Measurements from ENCODE around the gene ROR2.

Gene ROR2

GRCh38 chr9:91740701-91741100 is 209.3 kb downstream of the ROR2 start:
- H3K27me3 ChIP-seq (replicated peaks; ENCODE audit: control insufficient read depth, insufficient read depth, low read length): no peaks in the 10 kb centered on the region
- H3K9me3 ChIP-seq (ENCODE audit: control insufficient read depth, low read length): no peaks in the 10 kb centered on the region
- DNase-seq (ENCODE audit: low read depth): peak; percentile 53
- no peaks in the 10 kb centered on the region for H3K36me3 ChIP-seq (ENCODE audit: control insufficient read depth, insufficient read depth, low read length, severe bottlenecking)
- no peak overlapping the region for H3K9ac ChIP-seq (ENCODE audit: low read length)
- H3K4me1 ChIP-seq (ENCODE audit: control insufficient read depth, insufficient read depth, low read length): peaks cover 9% of the 10 kb centered on the region
- H3K4me3 ChIP-seq (ENCODE audit: low read length): no peak overlapping the region

- no peak overlapping the region for H3K4me3 ChIP-seq (ENCODE audit: low read length)
- no peaks in the 10 kb centered on the region for H3K36me3 ChIP-seq (ENCODE audit: control insufficient read depth, insufficient read depth, low read length, severe bottlenecking)
- no peak for DNase-seq (ENCODE audit: low read depth)
- H3K9me3 ChIP-seq (ENCODE audit: control insufficient read depth, low read length): no peaks in the 10 kb centered on the region
- no peaks in the 10 kb centered on the region for H3K27me3 ChIP-seq (replicated peaks; ENCODE audit: control insufficient read depth, insufficient read depth, low read length)
- H3K4me1 ChIP-seq (ENCODE audit: control insufficient read depth, insufficient read depth, low read length): peaks cover 19% of the 10 kb centered on the region
- no peak overlapping the region for H3K9ac ChIP-seq (ENCODE audit: low read length)
These were observed 213.0 kb downstream of the ROR2 start for GRCh38 chr9:91736898-91737601.

- H3K27me3 ChIP-seq (replicated peaks; ENCODE audit: control insufficient read depth, insufficient read depth, low read length): no peaks in the 10 kb centered on the region
- no peaks in the 10 kb centered on the region for H3K36me3 ChIP-seq (ENCODE audit: control insufficient read depth, insufficient read depth, low read length, severe bottlenecking)
- H3K9ac ChIP-seq (ENCODE audit: low read length): no peak overlapping the region
These were observed 213.7 kb downstream of the ROR2 start for GRCh38 chr9:91736311-91736710.

GRCh38 chr9:91735049-91735448 is 215.0 kb downstream of the ROR2 start:
- no peak overlapping the region for H3K4me3 ChIP-seq (ENCODE audit: low read length)
- no peaks in the 10 kb centered on the region for H3K9me3 ChIP-seq (ENCODE audit: control insufficient read depth, low read length)
- DNase-seq (ENCODE audit: low read depth): no peak
- H3K4me1 ChIP-seq (ENCODE audit: control insufficient read depth, insufficient read depth, low read length): peaks cover 10% of the 10 kb centered on the region
- H3K36me3 ChIP-seq (ENCODE audit: control insufficient read depth, insufficient read depth, low read length, severe bottlenecking): no peaks in the 10 kb centered on the region
- no peaks in the 10 kb centered on the region for H3K27me3 ChIP-seq (replicated peaks; ENCODE audit: control insufficient read depth, insufficient read depth, low read length)
- no peak overlapping the region for H3K9ac ChIP-seq (ENCODE audit: low read length)

More at GRCh38 chr9:91736311-91736710, 213.7 kb downstream of the ROR2 start:
- no peak for DNase-seq (ENCODE audit: low read depth)
- Histone ChIP-seq H3K4me1 (ENCODE audit: control insufficient read depth, insufficient read depth, low read length) (peaks cover 15% of the 10 kb centered on the region), H3K4me3 (ENCODE audit: low read length) (no peak overlapping the region), H3K9me3 (ENCODE audit: control insufficient read depth, low read length) (no peaks in the 10 kb centered on the region)

- Histone ChIP-seq H3K4me3 (ENCODE audit: low read length) (no peak overlapping the region), H3K36me3 (ENCODE audit: control insufficient read depth, insufficient read depth, low read length, severe bottlenecking) (no peaks in the 10 kb centered on the region), H3K9ac (ENCODE audit: low read length) (no peak overlapping the region), H3K9me3 (ENCODE audit: control insufficient read depth, low read length) (no peaks in the 10 kb centered on the region), H3K27me3 (replicated peaks; ENCODE audit: control insufficient read depth, insufficient read depth, low read length) (no peaks in the 10 kb centered on the region), H3K4me1 (ENCODE audit: control insufficient read depth, insufficient read depth, low read length) (peaks cover 13% of the 10 kb centered on the region)
- DNase-seq (ENCODE audit: low read depth): peak; percentile 86
These were observed 215.6 kb downstream of the ROR2 start for GRCh38 chr9:91734371-91734981.

- Histone ChIP-seq H3K9ac (ENCODE audit: low read length) (no peak overlapping the region), H3K27me3 (replicated peaks; ENCODE audit: control insufficient read depth, insufficient read depth, low read length) (no peaks in the 10 kb centered on the region), H3K4me1 (ENCODE audit: control insufficient read depth, insufficient read depth, low read length) (peaks cover 22% of the 10 kb centered on the region), H3K36me3 (ENCODE audit: control insufficient read depth, insufficient read depth, low read length, severe bottlenecking) (no peaks in the 10 kb centered on the region), H3K4me3 (ENCODE audit: low read length) (no peak overlapping the region), H3K9me3 (ENCODE audit: control insufficient read depth, low read length) (no peaks in the 10 kb centered on the region)
- no peak for DNase-seq (ENCODE audit: low read depth)
These were observed 216.9 kb downstream of the ROR2 start for GRCh38 chr9:91733006-91733624.

GRCh38 chr9:91732187-91733005 is 217.6 kb downstream of the ROR2 start:
- Histone ChIP-seq H3K4me3 (ENCODE audit: low read length) (no peak overlapping the region), H3K27me3 (replicated peaks; ENCODE audit: control insufficient read depth, insufficient read depth, low read length) (no peaks in the 10 kb centered on the region), H3K9me3 (ENCODE audit: control insufficient read depth, low read length) (no peaks in the 10 kb centered on the region), H3K4me1 (ENCODE audit: control insufficient read depth, insufficient read depth, low read length) (peaks cover 22% of the 10 kb centered on the region), H3K9ac (ENCODE audit: low read length) (no peak overlapping the region), H3K36me3 (ENCODE audit: control insufficient read depth, insufficient read depth, low read length, severe bottlenecking) (no peaks in the 10 kb centered on the region)
- no peak for DNase-seq (ENCODE audit: low read depth)

GRCh38 chr9:91730806-91731205 is 219.2 kb downstream of the ROR2 start:
- Histone ChIP-seq H3K4me3 (ENCODE audit: low read length) (no peak overlapping the region), H3K9ac (ENCODE audit: low read length) (no peak overlapping the region), H3K9me3 (ENCODE audit: control insufficient read depth, low read length) (no peaks in the 10 kb centered on the region), H3K4me1 (ENCODE audit: control insufficient read depth, insufficient read depth, low read length) (peaks cover 22% of the 10 kb centered on the region), H3K36me3 (ENCODE audit: control insufficient read depth, insufficient read depth, low read length, severe bottlenecking) (no peaks in the 10 kb centered on the region), H3K27me3 (replicated peaks; ENCODE audit: control insufficient read depth, insufficient read depth, low read length) (no peaks in the 10 kb centered on the region)
- no peak for DNase-seq (ENCODE audit: low read depth)

GRCh38 chr9:91729558-91729842 is 220.5 kb downstream of the ROR2 start:
- peaks cover 14% of the 10 kb centered on the region for H3K4me1 ChIP-seq (ENCODE audit: control insufficient read depth, insufficient read depth, low read length)
- H3K9ac ChIP-seq (ENCODE audit: low read length): no peak overlapping the region
- H3K9me3 ChIP-seq (ENCODE audit: control insufficient read depth, low read length): no peaks in the 10 kb centered on the region
- no peak overlapping the region for H3K4me3 ChIP-seq (ENCODE audit: low read length)
- DNase-seq (ENCODE audit: low read depth): no peak
- no peaks in the 10 kb centered on the region for H3K27me3 ChIP-seq (replicated peaks; ENCODE audit: control insufficient read depth, insufficient read depth, low read length)
- no peaks in the 10 kb centered on the region for H3K36me3 ChIP-seq (ENCODE audit: control insufficient read depth, insufficient read depth, low read length, severe bottlenecking)

GRCh38 chr9:91727972-91728371 is 222.1 kb downstream of the ROR2 start:
- H3K4me3 ChIP-seq (ENCODE audit: low read length): no peak overlapping the region
- no peaks in the 10 kb centered on the region for H3K27me3 ChIP-seq (replicated peaks; ENCODE audit: control insufficient read depth, insufficient read depth, low read length)
- H3K9me3 ChIP-seq (ENCODE audit: control insufficient read depth, low read length): no peaks in the 10 kb centered on the region
- H3K4me1 ChIP-seq (ENCODE audit: control insufficient read depth, insufficient read depth, low read length): peaks cover 12% of the 10 kb centered on the region
- H3K9ac ChIP-seq (ENCODE audit: low read length): no peak overlapping the region
- DNase-seq (ENCODE audit: low read depth): no peak
- H3K36me3 ChIP-seq (ENCODE audit: control insufficient read depth, insufficient read depth, low read length, severe bottlenecking): no peaks in the 10 kb centered on the region

- DNase-seq (ENCODE audit: low read depth): peak; percentile 79
- no peaks in the 10 kb centered on the region for H3K9me3 ChIP-seq (ENCODE audit: control insufficient read depth, low read length)
- H3K4me1 ChIP-seq (ENCODE audit: control insufficient read depth, insufficient read depth, low read length): peaks cover 12% of the 10 kb centered on the region
- H3K36me3 ChIP-seq (ENCODE audit: control insufficient read depth, insufficient read depth, low read length, severe bottlenecking): no peaks in the 10 kb centered on the region
- no peaks in the 10 kb centered on the region for H3K27me3 ChIP-seq (replicated peaks; ENCODE audit: control insufficient read depth, insufficient read depth, low read length)
- no peak overlapping the region for H3K9ac ChIP-seq (ENCODE audit: low read length)
- H3K4me3 ChIP-seq (ENCODE audit: low read length): no peak overlapping the region
These were observed 222.6 kb downstream of the ROR2 start for GRCh38 chr9:91727316-91727861.

All from adipocyte (in vitro differentiated cells).